Gastrocnemius medialis (tissue), 4 donors: ENCODE results near the gene SMARCD3.

ENCODE experiments used
- CTCF ChIP-seq, 5 experiments: fragments of 450-650 bp in 3 of 5; fragments of 200-600 bp in 2 of 5; sonication (generic) in 2 of 5; IDR thresholded peaks in 4 of 5; conservative IDR thresholded peaks in 1 of 5; 1 replicate in 4 of 5; 2 replicates in 1 of 5; pipeline ENCODE4 v1.5.1; 2016 to 2019; ENCODE audit warnings: antibody characterized with exemption in 5 of 5, mild to moderate bottlenecking in 3 of 5, moderate library complexity in 3 of 5
- POLR2A ChIP-seq, 2 donors: fragments of 450-650 bp; IDR thresholded peaks; one replicate each; pipeline ENCODE4 v1.6.1; 2017; ENCODE audit warnings: antibody characterized with exemption in 2 of 2, mild to moderate bottlenecking in 2 of 2, moderate library complexity in 2 of 2

GRCh38 chr7:151283302-151283701 is 34.8 kb upstream of the SMARCD3 start:
- TF ChIP-seq CTCF (IDR thresholded peaks at IDR 0.05 in 4 of 5, conservative IDR thresholded peaks at IDR 0.05 in 1 of 5) = no peak
- TF ChIP-seq POLR2A (IDR thresholded peaks at IDR 0.05) = no peak
